ENCODE data around the gene FLAD1. TPM values are rescaled to one million over a fixed set of nuclear protein-coding genes. Genes with fewer than 3 reads are reported as not detected.

The FLAD1 gene
- total and polyA plus RNA-seq, 8 donors, result 26.4 to 39.9 (median 30.2) TPM

- DNase-seq (no peak), ATAC-seq (no peak)
- TF ChIP-seq CTCF (IDR thresholded peaks at IDR 0.05), result no peak
- intact Hi-C loops (cut with DNase I), result no loop called here
- peaks cover 48 to 76% of the 10 kb centered on the region in 2 donors for H3K4me1 ChIP-seq
- peak overlapping the region in 1 of 2 donors; percentile 68 for H3K4me3 ChIP-seq
- peaks cover 0 to 28% of the 10 kb centered on the region in 2 donors for H3K36me3 ChIP-seq
- peak overlapping the region; percentile 98 to 99 for H3K27ac ChIP-seq
- no peaks in the 10 kb centered on the region for H3K9me3 ChIP-seq
- H3K27me3 ChIP-seq, result no peaks in the 10 kb centered on the region
These were observed 11.7 kb upstream of the FLAD1 start for GRCh38 chr1:154971341-154971998.

- DNase-seq, result no peak
- H3K4me1 ChIP-seq, result peaks cover 49 to 69% of the 10 kb centered on the region in 2 donors
- H3K27ac ChIP-seq, result peak overlapping the region; percentile 98 to 99
- H3K36me3 ChIP-seq, result peaks cover 0 to 21% of the 10 kb centered on the region in 2 donors
- peak overlapping the region in 1 of 2 donors; percentile 68 for H3K4me3 ChIP-seq
- H3K27me3 ChIP-seq, result no peaks in the 10 kb centered on the region
- no peak for ATAC-seq
- intact Hi-C loops (cut with DNase I), result no loop called here
- no peak for TF ChIP-seq CTCF (IDR thresholded peaks at IDR 0.05)
- no peaks in the 10 kb centered on the region for H3K9me3 ChIP-seq
These were observed 11.0 kb upstream of the FLAD1 start for GRCh38 chr1:154972213-154972516.

- intact Hi-C loops (cut with DNase I), result no loop called here
- TF ChIP-seq CTCF (IDR thresholded peaks at IDR 0.05), result no peak
These were observed 10.4 kb upstream of the FLAD1 start for GRCh38 chr1:154972517-154973343.

GRCh38 chr1:154973344-154974101, 9.6 kb upstream of the FLAD1 start:
- ATAC-seq (peak; percentile 63), DNase-seq (peak; percentile 93 to 97 (median 96))
- Histone ChIP-seq H3K27ac (peak overlapping the region; percentile 98 to 99), H3K36me3 (peaks cover 0 to 13% of the 10 kb centered on the region in 2 donors), H3K9me3 (no peaks in the 10 kb centered on the region), H3K4me1 (peaks cover 49 to 57% of the 10 kb centered on the region in 2 donors), H3K27me3 (no peaks in the 10 kb centered on the region), H3K4me3 (peak overlapping the region; percentile 63 to 68)
- no peak for TF ChIP-seq CTCF (IDR thresholded peaks at IDR 0.05)
- intact Hi-C loops (cut with DNase I), result no loop called here

More at GRCh38 chr1:154972517-154973343, 10.4 kb upstream of the FLAD1 start:
- Histone ChIP-seq H3K27me3 (no peaks in the 10 kb centered on the region), H3K9me3 (no peaks in the 10 kb centered on the region), H3K27ac (peak overlapping the region; percentile 98 to 99), H3K4me1 (peaks cover 49 to 64% of the 10 kb centered on the region in 2 donors), H3K4me3 (peak overlapping the region; percentile 11 to 68), H3K36me3 (peaks cover 0 to 16% of the 10 kb centered on the region in 2 donors)
- DNase-seq (peak; percentile 71 to 88 (median 86)), ATAC-seq (peak; percentile 31)

Measured in left lung (tissue), 10 donors.